Common myeloid progenitor, CD34-positive (primary cell): ENCODE data around the gene AFAP1L2.

ENCODE experiments used
- CTCF ChIA-PET: fragments of 350-600 bp; sonication (Branson Sonifier 250); formaldehyde crosslinking; loops from one replicate; lab custom pipeline; 2021; ENCODE audit warnings: antibody characterized with exemption; lab: Charles Lee
- POLR2A ChIA-PET: fragments of 350-600 bp; sonication (Branson Sonifier 250); formaldehyde crosslinking; loops from one replicate; lab custom pipeline; 2021; ENCODE audit warnings: antibody characterized with exemption; lab: Charles Lee
- DNase-seq, 3 donors: peaks; one replicate each; pipeline versions ENCODE4 v3.0.0 to v3.0.0-alpha.2; 2013
- H3K27ac ChIP-seq, 2 experiments: 1 replicate in 1 of 2; 2 replicates in 1 of 2; pipeline ENCODE4 v1.7.0; 2013; ENCODE audit warnings: inconsistent platforms in 2 of 2, low read length in 2 of 2, mild to moderate bottlenecking in 2 of 2, low read depth in 1 of 2, moderate library complexity in 1 of 2; ENCODE audit not compliant: severe bottlenecking in 2 of 2, insufficient read depth in 1 of 2, poor library complexity in 1 of 2
- H3K27me3 ChIP-seq, 5 experiments: replicated peaks in 2 of 5; 1 replicate in 3 of 5; 2 replicates in 2 of 5; pipeline versions ENCODE4 v1.6.1 to v1.7.0; 2013; ENCODE audit warnings: low read length in 4 of 5, mild to moderate bottlenecking in 2 of 5, moderate library complexity in 2 of 5, inconsistent platforms in 1 of 5; ENCODE audit not compliant: insufficient read depth in 5 of 5, control insufficient read depth in 4 of 5
- H3K36me3 ChIP-seq, 4 experiments: 1 replicate in 2 of 4; 2 replicates in 2 of 4; pipeline versions ENCODE4 v1.6.1 to v1.7.0; 2013; ENCODE audit warnings: low read length in 3 of 4, control low read depth in 1 of 4, mild to moderate bottlenecking in 1 of 4; ENCODE audit not compliant: control insufficient read depth in 4 of 4, insufficient read depth in 4 of 4
- H3K4me1 ChIP-seq, 4 experiments: 1 replicate in 3 of 4; 2 replicates in 1 of 4; pipeline versions ENCODE4 v1.6.1 to v1.7.1; 2013; ENCODE audit warnings: low read length in 3 of 4, mild to moderate bottlenecking in 3 of 4, control low read depth in 1 of 4, inconsistent platforms in 1 of 4, moderate library complexity in 1 of 4; ENCODE audit not compliant: control insufficient read depth in 4 of 4, insufficient read depth in 4 of 4; ENCODE audit errors: control extremely low read depth in 1 of 4
- H3K4me3 ChIP-seq, 7 experiments: 1 replicate in 4 of 7; 2 replicates in 3 of 7; pipeline versions ENCODE4 v1.5.1 to v1.7.0; 2013; ENCODE audit warnings: mild to moderate bottlenecking in 7 of 7, low read length in 6 of 7, moderate library complexity in 6 of 7, inconsistent platforms in 2 of 7, low read depth in 2 of 7, control low read depth in 1 of 7; ENCODE audit not compliant: insufficient read depth in 4 of 7, control insufficient read depth in 1 of 7; ENCODE audit errors: extremely low read depth in 1 of 7
- H3K9me3 ChIP-seq, 5 experiments: 1 replicate in 4 of 5; 2 replicates in 1 of 5; pipeline versions ENCODE4 v1.6.1 to v1.7.1; 2013; ENCODE audit warnings: low read length in 4 of 5, mild to moderate bottlenecking in 2 of 5, inconsistent platforms in 1 of 5, low read depth in 1 of 5, moderate library complexity in 1 of 5; ENCODE audit not compliant: control insufficient read depth in 4 of 5, insufficient read depth in 2 of 5; ENCODE audit errors: control extremely low read depth in 1 of 5
- WGBS: methylation state at CpG from one replicate; pipeline ENCODE4 v1.1.5; 2013; ENCODE audit not compliant: insufficient coverage; 5-methylcytosine and 5-hydroxymethylcytosine counted together

The AFAP1L2 gene

GRCh38 chr10:114250716-114251115 lies 153.6 kb downstream of the AFAP1L2 start:
- DNase-seq: no peak
- Histone ChIP-seq H3K27ac (no peak overlapping the region), H3K4me1 (no peaks in the 10 kb centered on the region), H3K36me3 (peaks cover 0 to 5% (median 0%) of the 10 kb centered on the region in 4 experiments), H3K4me3 (no peak overlapping the region), H3K27me3 (no peaks in the 10 kb centered on the region), H3K9me3 (no peaks in the 10 kb centered on the region)
- ChIA-PET POLR2A (no interaction called here), CTCF (interaction anchor here (0.8 to 1.6 kb wide), 3 partner anchors 10 to 12 kb away, joined by 3 to 5 read pairs (median 3); no protein-coding TSS in a partner anchor)
- WGBS: 100% methylated on average over 1 of the region's 1 CpG

- Histone ChIP-seq H3K4me1 (peaks cover 0 to 3% (median 2%) of the 10 kb centered on the region in 4 experiments), H3K36me3 (peaks cover 0 to 5% (median 0%) of the 10 kb centered on the region in 4 experiments), H3K9me3 (no peaks in the 10 kb centered on the region), H3K27me3 (no peaks in the 10 kb centered on the region), H3K4me3 (no peak overlapping the region), H3K27ac (no peak overlapping the region)
- WGBS: 82% methylated on average over 2 of the region's 6 CpGs
- CTCF ChIA-PET: interaction anchor here (0.8 to 1.6 kb wide), 3 partner anchors 10 to 13 kb away, joined by 3 to 5 read pairs (median 3); no protein-coding TSS in a partner anchor
- POLR2A ChIA-PET: no interaction called here
- no peak for DNase-seq
Observed at GRCh38 chr10:114250236-114250635, 154.1 kb downstream of the AFAP1L2 start.

- POLR2A ChIA-PET: no interaction called here
- Histone ChIP-seq H3K27ac (no peak overlapping the region), H3K9me3 (no peaks in the 10 kb centered on the region), H3K4me3 (no peak overlapping the region), H3K36me3 (no peaks in the 10 kb centered on the region), H3K27me3 (peaks cover 0 to 14% (median 10%) of the 10 kb centered on the region in 5 experiments), H3K4me1 (peaks cover 0 to 20% (median 9%) of the 10 kb centered on the region in 4 experiments)
- DNase-seq: no peak
- CTCF ChIA-PET: no interaction called here
- 98% methylated on average over 7 of the region's 7 CpGs for WGBS
Observed at GRCh38 chr10:114246679-114247305, 157.5 kb downstream of the AFAP1L2 start.

GRCh38 chr10:114245121-114245791 lies 159.0 kb downstream of the AFAP1L2 start:
- no peak overlapping the region for H3K27ac ChIP-seq
- peak overlapping the region in 1 of 7 experiments; percentile 29 for H3K4me3 ChIP-seq
- CTCF ChIA-PET: interaction anchor here (0.7 to 1.5 kb wide), 2 partner anchors 10 to 71 kb away, joined by 4 read pairs; partner anchors contain the start of gene CCDC186
- 56% methylated on average over 8 of the region's 9 CpGs for WGBS
- POLR2A ChIA-PET: interaction anchor here (0.6 kb wide), 1 partner anchor 29 kb away, joined by 6 read pairs; no protein-coding TSS in a partner anchor
- DNase-seq: peak in 2 of 3 donors; percentile 30 to 32
- no peaks in the 10 kb centered on the region for H3K9me3 ChIP-seq
- H3K4me1 ChIP-seq: peaks cover 0 to 20% (median 9%) of the 10 kb centered on the region in 4 experiments
- H3K27me3 ChIP-seq: peaks cover 0 to 28% (median 13%) of the 10 kb centered on the region in 5 experiments
- no peaks in the 10 kb centered on the region for H3K36me3 ChIP-seq
